GM23248 (cell line): ENCODE data around the gene GRIN1. TPM values are rescaled to one million over a fixed set of nuclear protein-coding genes. Genes with fewer than 3 reads are reported as not detected.

ENCODE experiments used
- DNase-seq: peaks from one replicate; pipeline ENCODE4 v3.0.0-alpha.2; 2015
- H2AFZ ChIP-seq: fragments of 200-600 bp; sonication (generic); 2 replicates; pipeline ENCODE4 v1.6.1; 2016; ENCODE audit warnings: antibody characterized with exemption
- H3F3A ChIP-seq: fragments of 200-600 bp; sonication (generic); 2 replicates; pipeline ENCODE4 v1.6.1; 2016; ENCODE audit warnings: mild to moderate bottlenecking, antibody characterized with exemption, mixed run types; ENCODE audit not compliant: insufficient read depth
- H3K27ac ChIP-seq: fragments of 200-600 bp; sonication (generic); 2 replicates; pipeline ENCODE4 v1.5.1; 2016; ENCODE audit warnings: mild to moderate bottlenecking
- H3K27me3 ChIP-seq: fragments of 200-600 bp; sonication (generic); replicated peaks from 2 replicates; pipeline ENCODE4 v1.6.1; 2016; ENCODE audit warnings: mild to moderate bottlenecking; ENCODE audit not compliant: insufficient read depth
- H3K36me3 ChIP-seq: fragments of 200-600 bp; sonication (generic); 2 replicates; pipeline ENCODE4 v1.6.1; 2016; ENCODE audit warnings: low read depth, mild to moderate bottlenecking
- H3K4me1 ChIP-seq: fragments of 200-600 bp; sonication (generic); 2 replicates; pipeline ENCODE4 v1.6.1; 2016; ENCODE audit warnings: mild to moderate bottlenecking; ENCODE audit not compliant: insufficient read depth
- H3K4me2 ChIP-seq: fragments of 200-600 bp; sonication (generic); one replicate; pipeline ENCODE4 v1.6.1; 2016; ENCODE audit warnings: mild to moderate bottlenecking; ENCODE audit not compliant: unreplicated experiment
- H3K4me3 ChIP-seq: fragments of 200-600 bp; sonication (generic); 2 replicates; pipeline ENCODE4 v1.5.1; 2016; ENCODE audit warnings: mild to moderate bottlenecking
- H3K79me2 ChIP-seq: fragments of 200-600 bp; sonication (generic); 2 replicates; pipeline ENCODE4 v1.6.1; 2016; ENCODE audit warnings: mild to moderate bottlenecking; ENCODE audit not compliant: insufficient read depth
- H3K9ac ChIP-seq: fragments of 200-600 bp; sonication (generic); 2 replicates; pipeline ENCODE4 v1.6.1; 2016; ENCODE audit warnings: mild to moderate bottlenecking
- H3K9me2 ChIP-seq: fragments of 200-600 bp; sonication (generic); 2 replicates; pipeline ENCODE4 v1.6.1; 2016; ENCODE audit warnings: mixed run types, mild to moderate bottlenecking, moderate library complexity; ENCODE audit not compliant: insufficient read depth
- H3K9me3 ChIP-seq: fragments of 200-600 bp; sonication (generic); one replicate; pipeline ENCODE4 v1.6.1; 2017; ENCODE audit warnings: low read depth
- H4K20me1 ChIP-seq: fragments of 200-600 bp; sonication (generic); 2 replicates; pipeline ENCODE4 v1.6.0; 2016; ENCODE audit not compliant: insufficient read depth
- EZH2 ChIP-seq: fragments of 200-600 bp; sonication (generic); IDR thresholded peaks from 2 replicates; pipeline ENCODE4 v1.6.1; 2018; ENCODE audit warnings: antibody characterized with exemption, mild to moderate bottlenecking; ENCODE audit not compliant: insufficient read depth, poor library complexity, severe bottlenecking
- EZH2phosphoT487 ChIP-seq: fragments of 200-600 bp; sonication (generic); IDR thresholded peaks from 2 replicates; pipeline ENCODE4 v1.6.1; 2018; ENCODE audit warnings: antibody characterized with exemption, moderate library complexity, mild to moderate bottlenecking, low read depth; ENCODE audit not compliant: insufficient read depth
- WGBS, 2 experiments: methylation state at CpG; one replicate each; pipeline ENCODE4 v1.1.6; 2015 to 2017; ENCODE audit warnings: low lambda C conversion rate in 2 of 2, low coverage in 1 of 2; ENCODE audit errors: missing lambda C conversion rate in 2 of 2; 5-methylcytosine and 5-hydroxymethylcytosine counted together
- in situ Hi-C: fragments of 300-500 bp; cut with MboI; formaldehyde crosslinking; loops from 2 replicates; pipeline ENCODE4 v1.15.0; 2020
- polyA plus RNA-seq: library from polyadenylated mRNA; unstranded; fragments of >200 nt; fragmentation: Nextera tagmentation; extraction: Ambion mirVana; gene quantifications from 2 replicates; pipeline ENCODE4 v1.2.1, GENCODE V29; 2016
- total RNA-seq: library from RNA; depleted of rRNA; stranded (reverse); fragments of >200 nt; shearing (Covaris generic); gene quantifications from 2 replicates; pipeline ENCODE4 v1.2.3, GENCODE V29; 2014

The GRIN1 gene
- total and polyA plus RNA-seq, 2 experiments from 2014 or later, result 0.76 TPM; not detected in 1

DNA sequence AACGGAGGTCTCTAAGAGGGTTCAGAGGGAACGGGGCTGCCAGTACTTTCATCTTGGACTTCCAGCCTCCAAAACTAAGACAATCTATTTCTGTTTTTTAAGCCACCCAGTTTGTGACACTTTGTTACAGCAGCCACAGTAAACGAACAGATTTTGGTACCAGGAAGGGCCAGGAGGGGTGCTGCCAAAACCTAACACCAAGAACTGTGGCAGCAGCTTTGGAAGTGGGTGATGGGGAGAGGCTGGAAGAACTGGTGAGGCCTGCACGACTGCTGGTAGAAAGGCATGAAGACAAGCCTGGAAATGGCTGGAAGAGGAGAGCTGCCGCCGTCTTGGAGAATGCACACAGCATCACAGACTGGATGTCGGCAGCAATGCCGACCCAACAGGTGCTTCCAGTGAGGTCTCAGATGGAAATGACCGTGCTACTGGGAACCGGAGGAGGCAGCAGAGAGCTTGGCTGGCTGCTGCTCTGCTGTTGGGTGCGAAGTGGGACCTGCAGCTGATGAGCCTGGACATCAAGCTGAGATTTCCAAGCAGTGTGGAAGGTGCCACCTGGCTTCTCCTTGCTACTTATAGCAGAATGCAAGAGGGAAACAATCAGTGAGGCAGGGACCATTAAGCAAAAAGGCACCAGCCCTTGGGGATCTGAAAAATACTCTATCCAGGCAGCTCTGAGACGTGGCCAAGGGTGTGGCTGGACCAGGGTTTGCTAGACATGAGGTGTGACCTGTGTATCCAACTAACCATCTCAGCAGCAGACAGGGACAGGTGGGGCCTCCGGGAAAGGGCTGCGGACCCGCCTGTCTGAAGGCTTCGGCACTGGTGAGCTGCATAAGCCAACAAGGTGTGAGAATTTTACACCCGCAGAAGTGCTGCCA lies 37.6 kb downstream of the GRIN1 start:
- 58 to 61% methylated on average over 17 of the region's 17 CpGs for WGBS, 2 experiments
- Histone ChIP-seq H3K4me2 (no peak overlapping the region), H3K27ac (no peak overlapping the region), H4K20me1 (no peaks in the 10 kb centered on the region), H3K4me1 (no peaks in the 10 kb centered on the region), H3K79me2 (no peaks in the 10 kb centered on the region), H3K9ac (no peak overlapping the region), H3F3A (peaks cover 4% of the 10 kb centered on the region; the same call in 1 of the 2 replicates), H2AFZ (no peak overlapping the region), H3K36me3 (no peaks in the 10 kb centered on the region), H3K4me3 (no peak overlapping the region), H3K9me3 (no peaks in the 10 kb centered on the region), H3K27me3 (no peaks in the 10 kb centered on the region), H3K9me2 (no peaks in the 10 kb centered on the region)
- in situ Hi-C loops, result no loop called here
- DNase-seq, result peak; percentile 63
- TF ChIP-seq EZH2phosphoT487 (no peak), EZH2 (no peak)

DNA sequence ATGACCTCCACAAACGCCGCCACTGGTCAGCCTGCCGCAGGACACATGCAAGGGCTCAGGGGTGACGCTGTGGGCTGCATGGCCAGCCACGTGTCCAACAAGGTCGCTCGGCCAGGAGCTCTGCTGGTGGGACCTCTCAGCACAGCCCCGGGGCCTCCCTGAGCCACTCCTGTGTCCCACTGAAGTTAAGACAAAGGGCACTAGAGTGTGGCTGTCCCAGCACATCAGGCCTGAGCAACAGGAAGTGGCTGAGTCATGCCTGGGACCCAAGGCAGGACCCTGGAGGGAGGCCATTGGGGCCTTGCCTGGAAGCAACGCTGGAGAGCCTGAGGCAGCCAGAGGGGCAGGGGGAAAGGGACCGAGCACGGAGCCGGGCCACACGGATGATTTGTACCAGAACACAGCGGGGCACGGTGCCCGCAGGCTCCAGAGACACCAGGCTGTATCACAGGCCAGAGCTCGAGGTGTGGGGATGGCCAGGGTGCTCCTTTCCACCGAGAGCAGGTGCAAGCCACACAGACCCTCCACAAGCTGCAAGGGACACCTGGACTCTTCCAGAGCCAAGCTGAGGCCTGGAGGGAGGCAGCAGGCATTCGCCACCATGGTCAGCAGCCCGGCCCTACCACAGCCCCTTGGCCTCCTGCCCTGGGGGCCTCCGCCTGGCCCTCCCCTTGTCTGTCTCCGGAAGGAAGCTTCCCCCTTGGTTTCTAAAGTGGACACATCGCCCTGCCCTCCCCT lies 39.4 kb downstream of the GRIN1 start:
- Histone ChIP-seq H3K79me2 (no peaks in the 10 kb centered on the region), H3K27me3 (no peaks in the 10 kb centered on the region), H3K4me2 (no peak overlapping the region), H3K27ac (no peak overlapping the region), H3K9ac (no peak overlapping the region), H3F3A (peaks cover 4% of the 10 kb centered on the region; the same call in 1 of the 2 replicates), H2AFZ (no peak overlapping the region), H3K36me3 (no peaks in the 10 kb centered on the region; the same call in 1 of the 2 replicates), H3K9me2 (no peaks in the 10 kb centered on the region), H3K4me3 (no peak overlapping the region), H4K20me1 (no peaks in the 10 kb centered on the region), H3K4me1 (no peaks in the 10 kb centered on the region), H3K9me3 (no peaks in the 10 kb centered on the region)
- peak; percentile 7 for DNase-seq
- no peak for TF ChIP-seq EZH2phosphoT487
- no peak for TF ChIP-seq EZH2
- in situ Hi-C loops, result no loop called here
- WGBS, 2 experiments, result 93 to 94% methylated on average over 22 to 23 of the region's 23 CpGs

DNA sequence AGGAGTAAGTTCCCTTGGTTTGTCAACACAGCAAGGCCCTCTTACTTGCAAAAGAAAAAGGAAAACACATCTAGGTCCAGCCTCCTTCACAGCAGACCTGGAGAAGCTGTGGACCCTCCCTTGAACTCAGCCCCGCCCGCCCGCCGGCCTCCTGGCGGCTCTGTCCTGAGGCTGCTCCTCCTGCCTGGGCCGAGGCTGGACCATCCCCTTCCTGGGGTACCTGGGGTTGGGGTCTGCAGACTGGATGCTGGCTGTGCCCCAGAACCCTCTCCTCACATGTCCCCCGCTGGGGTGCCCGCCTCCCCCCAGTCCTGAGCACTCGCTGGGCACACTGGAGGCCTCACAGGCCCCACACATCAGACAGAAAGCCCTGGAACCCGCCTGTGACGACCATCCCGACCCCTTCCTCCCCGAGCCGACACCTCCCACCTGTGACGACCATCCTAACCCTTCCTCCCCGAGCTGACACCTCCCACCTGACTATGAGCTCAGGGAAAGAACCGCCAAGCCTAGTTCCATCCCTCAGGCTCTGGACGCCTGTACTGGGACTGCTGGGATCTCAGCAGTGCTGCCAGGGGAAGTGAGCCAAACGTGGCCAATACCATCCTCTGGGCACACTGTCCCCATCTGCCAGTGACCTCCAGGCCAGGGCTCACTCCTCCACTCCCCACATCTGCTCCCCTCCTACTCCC lies 40.1 kb downstream of the GRIN1 start:
- no peak overlapping the region for H3K4me2 ChIP-seq
- WGBS, 2 experiments, result 95% methylated on average over 19 of the region's 19 CpGs
- H3K9me2 ChIP-seq, result no peaks in the 10 kb centered on the region
- H3K4me3 ChIP-seq, result no peak overlapping the region
- no peaks in the 10 kb centered on the region for H4K20me1 ChIP-seq
- no peaks in the 10 kb centered on the region for H3K79me2 ChIP-seq
- H3K9me3 ChIP-seq, result no peaks in the 10 kb centered on the region
- H3F3A ChIP-seq, result peaks cover 4% of the 10 kb centered on the region; the same call in 1 of the 2 replicates
- H3K4me1 ChIP-seq, result no peaks in the 10 kb centered on the region
- no peak overlapping the region for H2AFZ ChIP-seq
- no peak overlapping the region for H3K27ac ChIP-seq
- in situ Hi-C loops, result no loop called here
- H3K27me3 ChIP-seq, result no peaks in the 10 kb centered on the region
- no peak for DNase-seq
- H3K36me3 ChIP-seq, result no peaks in the 10 kb centered on the region; the same call in 1 of the 2 replicates
- no peak for TF ChIP-seq EZH2
- no peak for TF ChIP-seq EZH2phosphoT487
- no peak overlapping the region for H3K9ac ChIP-seq

DNA sequence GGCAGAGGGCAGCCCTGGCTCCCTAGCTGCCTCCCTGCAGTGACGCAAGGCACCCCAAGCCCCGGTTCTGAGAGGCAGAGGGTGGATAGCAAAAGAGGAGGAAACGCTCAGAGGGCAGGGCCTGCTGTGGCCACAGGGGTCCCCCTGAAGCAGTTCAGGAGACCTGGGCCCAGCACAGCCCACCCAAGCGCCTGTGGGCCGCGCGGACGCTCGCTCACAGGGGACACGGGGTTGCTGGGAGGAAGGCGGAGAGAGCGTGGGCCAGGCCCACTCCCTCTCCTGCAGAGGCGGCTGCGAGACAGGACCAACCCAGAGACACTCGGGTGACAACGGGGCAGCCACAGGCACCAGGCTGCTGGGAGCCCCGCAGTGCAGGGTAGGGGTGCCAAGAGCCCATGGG lies 40.8 kb downstream of the GRIN1 start:
- no peak overlapping the region for H3K4me3 ChIP-seq
- H3K9ac ChIP-seq, result no peak overlapping the region
- no peak for TF ChIP-seq EZH2
- TF ChIP-seq EZH2phosphoT487, result no peak
- H3K36me3 ChIP-seq, result no peaks in the 10 kb centered on the region; the same call in 1 of the 2 replicates
- peaks cover 4% of the 10 kb centered on the region; the same call in 1 of the 2 replicates for H3F3A ChIP-seq
- H3K9me2 ChIP-seq, result no peaks in the 10 kb centered on the region
- no peaks in the 10 kb centered on the region for H3K4me1 ChIP-seq
- H3K9me3 ChIP-seq, result no peaks in the 10 kb centered on the region
- H3K27me3 ChIP-seq, result no peaks in the 10 kb centered on the region
- H3K79me2 ChIP-seq, result no peaks in the 10 kb centered on the region
- WGBS, 2 experiments, result 84 to 93% methylated on average over 17 of the region's 17 CpGs
- no peak for DNase-seq
- H4K20me1 ChIP-seq, result no peaks in the 10 kb centered on the region
- H3K4me2 ChIP-seq, result no peak overlapping the region
- in situ Hi-C loops, result no loop called here
- no peak overlapping the region for H2AFZ ChIP-seq
- H3K27ac ChIP-seq, result no peak overlapping the region
